Activated naive CD4-positive, alpha-beta T cell treated with anti-CD3 and anti-CD28 coated beads, Interleukin-2, amount 10 ng/mL, durations not matched to agents 5 hours and 36 hours (primary cell): ENCODE measurements around the gene CILP. TPM values are rescaled to one million over a fixed set of nuclear protein-coding genes. Genes with fewer than 3 reads are reported as not detected.

Source experiments
- total RNA-seq, 2 experiments: library from RNA; stranded (reverse); gene quantifications; one replicate each; pipeline ENCODE4 v1.2.3, GENCODE V29; 2021

Gene CILP, protein sequence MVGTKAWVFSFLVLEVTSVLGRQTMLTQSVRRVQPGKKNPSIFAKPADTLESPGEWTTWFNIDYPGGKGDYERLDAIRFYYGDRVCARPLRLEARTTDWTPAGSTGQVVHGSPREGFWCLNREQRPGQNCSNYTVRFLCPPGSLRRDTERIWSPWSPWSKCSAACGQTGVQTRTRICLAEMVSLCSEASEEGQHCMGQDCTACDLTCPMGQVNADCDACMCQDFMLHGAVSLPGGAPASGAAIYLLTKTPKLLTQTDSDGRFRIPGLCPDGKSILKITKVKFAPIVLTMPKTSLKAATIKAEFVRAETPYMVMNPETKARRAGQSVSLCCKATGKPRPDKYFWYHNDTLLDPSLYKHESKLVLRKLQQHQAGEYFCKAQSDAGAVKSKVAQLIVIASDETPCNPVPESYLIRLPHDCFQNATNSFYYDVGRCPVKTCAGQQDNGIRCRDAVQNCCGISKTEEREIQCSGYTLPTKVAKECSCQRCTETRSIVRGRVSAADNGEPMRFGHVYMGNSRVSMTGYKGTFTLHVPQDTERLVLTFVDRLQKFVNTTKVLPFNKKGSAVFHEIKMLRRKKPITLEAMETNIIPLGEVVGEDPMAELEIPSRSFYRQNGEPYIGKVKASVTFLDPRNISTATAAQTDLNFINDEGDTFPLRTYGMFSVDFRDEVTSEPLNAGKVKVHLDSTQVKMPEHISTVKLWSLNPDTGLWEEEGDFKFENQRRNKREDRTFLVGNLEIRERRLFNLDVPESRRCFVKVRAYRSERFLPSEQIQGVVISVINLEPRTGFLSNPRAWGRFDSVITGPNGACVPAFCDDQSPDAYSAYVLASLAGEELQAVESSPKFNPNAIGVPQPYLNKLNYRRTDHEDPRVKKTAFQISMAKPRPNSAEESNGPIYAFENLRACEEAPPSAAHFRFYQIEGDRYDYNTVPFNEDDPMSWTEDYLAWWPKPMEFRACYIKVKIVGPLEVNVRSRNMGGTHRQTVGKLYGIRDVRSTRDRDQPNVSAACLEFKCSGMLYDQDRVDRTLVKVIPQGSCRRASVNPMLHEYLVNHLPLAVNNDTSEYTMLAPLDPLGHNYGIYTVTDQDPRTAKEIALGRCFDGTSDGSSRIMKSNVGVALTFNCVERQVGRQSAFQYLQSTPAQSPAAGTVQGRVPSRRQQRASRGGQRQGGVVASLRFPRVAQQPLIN
- total RNA-seq = under 1 TPM in 1 of 2 experiments, not detected in 1; 0.05 TPM

DNA sequence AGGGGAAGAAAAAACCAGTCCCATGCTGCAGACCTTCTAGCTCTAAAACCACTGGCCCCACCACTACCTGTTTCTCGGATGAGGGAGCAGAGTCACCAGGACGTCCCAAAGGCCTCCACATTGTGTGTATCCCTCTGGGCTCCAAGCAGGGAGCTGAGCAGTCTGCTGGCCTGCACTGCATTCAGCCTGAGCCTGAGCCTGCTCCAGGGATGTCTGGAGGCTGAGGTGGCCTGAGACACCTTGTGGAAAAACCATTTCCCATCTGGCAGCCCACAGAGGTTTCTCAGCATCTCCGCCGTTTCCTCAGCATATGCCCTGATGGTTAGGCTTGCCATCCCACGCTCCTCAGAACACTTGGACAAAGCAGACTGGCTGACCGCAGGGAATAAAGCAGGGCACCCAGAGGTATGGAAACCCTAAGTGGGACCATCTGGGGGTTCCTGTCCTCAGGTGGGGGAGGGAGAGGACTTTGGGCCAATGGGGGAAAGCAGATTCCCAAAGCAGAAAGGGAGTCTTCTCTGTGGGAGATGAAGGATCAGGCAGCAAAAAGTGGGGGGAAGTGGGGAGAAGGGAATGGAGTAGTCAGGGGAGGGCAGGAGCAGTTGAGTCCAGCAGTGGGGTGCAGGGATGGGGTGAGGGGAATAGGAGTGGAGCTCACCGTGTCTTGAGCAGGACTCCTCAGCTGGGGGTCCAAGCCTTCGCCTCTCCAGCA is at the start of gene CILP:
Gene CILP, minus strand, starts transcription at position 704 of the 712 bp plus-strand sequence. CDS start 1,718 bp downstream, outside the sequence.

DNA sequence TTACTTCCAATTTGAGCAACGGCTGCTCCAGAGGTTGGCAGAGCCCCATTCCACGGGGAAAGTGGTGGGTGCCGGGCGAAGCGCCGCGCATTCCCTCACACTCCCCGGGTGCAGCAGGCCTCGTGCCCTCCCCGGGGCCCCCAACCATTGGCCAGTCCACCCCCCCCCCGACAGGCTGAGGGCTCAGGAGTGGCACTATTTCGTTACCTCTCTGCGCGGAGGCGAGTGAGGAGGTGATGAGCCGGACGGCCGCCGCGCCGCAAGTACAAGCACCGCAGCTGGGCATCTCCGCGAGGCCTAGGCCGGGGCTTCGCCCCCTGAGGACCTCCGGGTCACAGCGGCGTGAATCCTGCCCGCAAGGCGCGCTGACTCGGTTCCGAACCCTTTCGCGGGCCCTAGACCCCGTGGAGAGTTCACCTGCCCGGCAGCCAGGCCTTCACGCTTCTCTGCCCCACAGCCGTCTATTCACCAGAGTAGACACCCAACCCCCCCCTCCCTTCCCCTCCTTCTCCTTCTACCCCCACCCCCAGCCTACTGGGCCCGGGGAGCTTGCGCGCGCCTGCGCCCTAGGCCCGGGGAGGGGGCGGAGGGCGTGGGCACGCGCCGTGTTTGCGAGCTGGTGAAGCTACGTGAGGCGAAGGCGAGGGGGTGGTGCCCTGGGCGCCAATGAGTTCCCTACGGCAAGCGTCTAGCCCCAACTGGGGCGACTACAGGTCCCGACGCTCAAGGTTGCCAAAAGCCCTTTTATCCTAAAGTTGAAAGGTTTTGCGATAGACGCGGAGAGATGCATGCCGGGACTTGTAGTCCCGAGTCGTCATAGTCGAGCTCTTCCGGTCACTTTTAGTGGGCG is 26.2 kb downstream of the CILP start, which contains the start of gene CLPX:
Gene CLPX, minus strand, starts transcription at position 475 of the 850 bp plus-strand sequence. Its CDS starts 189 bp downstream, at position 286.

Other genes with a start within 250 kb of the CILP start
- 10 to 100 TPM; 53.7 to 54.6 TPM for gene SPG21, start 221.6 kb downstream of the CILP start, total RNA-seq
- 10 to 100 TPM; 14.0 to 15.3 TPM for gene MTFMT, start 181.8 kb downstream of the CILP start, total RNA-seq
- not detected for gene SLC51B, start 166.1 kb downstream of the CILP start, total RNA-seq
- gene RASL12, start 143.5 kb downstream of the CILP start, total RNA-seq = not detected
- gene KBTBD13, start 134.7 kb downstream of the CILP start, total RNA-seq = not detected
- 1 to 10 TPM; 4.5 to 4.9 TPM for gene UBAP1L, start 96.3 kb downstream of the CILP start, total RNA-seq
- gene PDCD7, start 77.7 kb downstream of the CILP start, total RNA-seq = 10 to 100 TPM; 32.7 to 33.8 TPM
- gene CLPX, start 26.1 kb downstream of the CILP start, total RNA-seq = 10 to 100 TPM; 46.2 to 50.4 TPM
- gene PARP16, start 75.4 kb upstream of the CILP start, total RNA-seq = 10 to 100 TPM; 15.9 to 16.0 TPM
- gene RNU5A-1, start 84.6 kb upstream of the CILP start, total RNA-seq = not detected
- not detected for gene RNU5B-1, start 93.2 kb upstream of the CILP start, total RNA-seq
- not detected for gene IGDCC3, start 166.5 kb upstream of the CILP start, total RNA-seq
- under 1 TPM; 0.12 to 0.20 TPM for gene IGDCC4, start 211.5 kb upstream of the CILP start, total RNA-seq